ENCODE data around the gene PLEKHH1.

GRCh38 chr14:67541448-67542387, 8.6 kb downstream of the PLEKHH1 start:
- no peak for TF ChIP-seq CTCF (IDR thresholded peaks at IDR 0.05; ENCODE audit: poor library complexity, severe bottlenecking)
- TF ChIP-seq MXI1 (conservative IDR thresholded peaks at IDR 0.05; ENCODE audit: poor library complexity, severe bottlenecking) = no peak
- TF ChIP-seq EZH2 (IDR thresholded peaks at IDR 0.05; ENCODE audit: borderline replicate concordance, insufficient read depth, low read length, poor library complexity, severe bottlenecking) = no peak
- no peak for TF ChIP-seq RAD21 (conservative IDR thresholded peaks at IDR 0.05)
- TF ChIP-seq EP300 (conservative IDR thresholded peaks at IDR 0.05; ENCODE audit: poor library complexity, severe bottlenecking) = no peak

Data from neural cell (in vitro differentiated cells).